NAMALWA (cell line): ENCODE measurements around the gene ITGA5.

Experiments used
- DNase-seq: peaks from one replicate; pipeline ENCODE4 v3.0.0-alpha.2; 2015; ENCODE audit warnings: low spot score

Gene ITGA5

GRCh38 chr12:54389134-54389508, 29.9 kb downstream of the ITGA5 start:
- no peak for DNase-seq

GRCh38 chr12:54388237-54389133, 30.6 kb downstream of the ITGA5 start:
- DNase-seq, result no peak

GRCh38 chr12:54387114-54387467, 32.0 kb downstream of the ITGA5 start:
- DNase-seq, result no peak

GRCh38 chr12:54386403-54387113, 32.5 kb downstream of the ITGA5 start:
- no peak for DNase-seq

- DNase-seq, result no peak
Measured at GRCh38 chr12:54385251-54385914, 33.7 kb downstream of the ITGA5 start.

GRCh38 chr12:54384591-54385041, 34.5 kb downstream of the ITGA5 start, which contains the start of gene ZNF385A:
TSS of gene ZNF385A (minus strand) at chr12:54384733. CDS start at chr12:54384514, 219 bp downstream.
- peak; percentile 49 for DNase-seq

GRCh38 chr12:54383041-54383609, 35.9 kb downstream of the ITGA5 start:
- DNase-seq, result no peak

- DNase-seq, result no peak
Measured at GRCh38 chr12:54381136-54381535, 37.9 kb downstream of the ITGA5 start.

- peak; percentile 92 for DNase-seq
Measured at GRCh38 chr12:54379398-54380201, 39.5 kb downstream of the ITGA5 start.

GRCh38 chr12:54378796-54379397, 40.2 kb downstream of the ITGA5 start:
- DNase-seq, result peak; percentile 38

GRCh38 chr12:54377797-54378515, 41.1 kb downstream of the ITGA5 start:
- DNase-seq, result no peak

GRCh38 chr12:54377007-54377406, 42.1 kb downstream of the ITGA5 start:
- no peak for DNase-seq

GRCh38 chr12:54376596-54376995, 42.5 kb downstream of the ITGA5 start:
- no peak for DNase-seq

GRCh38 chr12:54375259-54375579, 43.8 kb downstream of the ITGA5 start:
- DNase-seq, result no peak

- DNase-seq, result no peak
Measured at GRCh38 chr12:54374562-54375258, 44.4 kb downstream of the ITGA5 start.

- no peak for DNase-seq
Measured at GRCh38 chr12:54373649-54374561, 45.2 kb downstream of the ITGA5 start.

- DNase-seq, result no peak
Measured at GRCh38 chr12:54372113-54372806, 46.8 kb downstream of the ITGA5 start.
